GM20000 (cell line): Measurements from ENCODE around the gene PPCS.
A peak's percentile ranks its signal among the peaks of the same experiment; 100 is the strongest.

ENCODE experiments used
- DNase-seq: peaks from one replicate; pipeline ENCODE4 v3.0.0; 2012; ENCODE audit warnings: low spot score
- TF ChIP-seq, protein P1 (sequence below): IDR thresholded peaks from 2 replicates; pipeline ENCODE4 v1.5.1; 2012; ENCODE audit warnings: mild to moderate bottlenecking, control low read depth; ENCODE audit errors: extremely low read depth, missing control alignments

Gene PPCS

DNA sequence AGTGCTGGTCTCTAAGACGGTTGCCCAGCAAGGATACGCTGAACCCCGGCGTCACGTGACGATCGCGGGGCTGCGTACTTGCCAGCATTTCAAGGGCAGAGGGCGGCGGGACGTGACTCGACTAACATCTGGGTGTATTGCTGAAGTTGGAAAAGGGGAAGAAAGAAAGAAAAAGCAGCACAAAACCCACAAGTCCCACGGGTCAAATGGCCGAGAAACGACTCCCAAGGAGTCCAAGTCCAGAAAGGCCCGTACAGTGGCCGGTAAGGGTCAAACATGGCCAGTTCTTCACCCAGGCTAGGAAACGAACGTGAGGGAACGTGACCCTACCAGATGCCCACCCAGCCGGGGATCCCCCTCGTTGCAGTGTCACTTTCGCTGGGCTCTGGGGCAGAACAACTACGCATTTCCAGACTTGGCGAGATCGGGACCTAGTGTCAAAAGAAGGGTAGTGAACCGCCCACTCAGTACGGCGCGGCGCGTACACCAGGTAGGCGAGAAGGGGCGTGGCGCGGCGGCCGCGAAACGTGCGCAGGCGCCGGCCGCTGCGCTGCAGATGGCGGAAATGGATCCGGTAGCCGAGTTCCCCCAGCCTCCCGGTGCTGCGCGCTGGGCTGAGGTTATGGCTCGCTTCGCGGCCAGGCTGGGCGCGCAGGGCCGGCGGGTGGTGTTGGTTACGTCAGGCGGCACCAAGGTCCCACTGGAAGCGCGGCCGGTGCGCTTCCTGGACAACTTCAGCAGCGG, at the start of gene PPCS, which contains the start of gene ZMYND12:
Gene PPCS (plus strand): TSS at position 534 of the 744 bp plus-strand sequence. CDS start 23 bp downstream, at position 557.
Gene ZMYND12 (minus strand): TSS at position 13 of the 744 bp plus-strand sequence. CDS start 25 bp downstream, outside the sequence.
- peak; percentile 91 for DNase-seq
- TF ChIP-seq, protein P1, sequence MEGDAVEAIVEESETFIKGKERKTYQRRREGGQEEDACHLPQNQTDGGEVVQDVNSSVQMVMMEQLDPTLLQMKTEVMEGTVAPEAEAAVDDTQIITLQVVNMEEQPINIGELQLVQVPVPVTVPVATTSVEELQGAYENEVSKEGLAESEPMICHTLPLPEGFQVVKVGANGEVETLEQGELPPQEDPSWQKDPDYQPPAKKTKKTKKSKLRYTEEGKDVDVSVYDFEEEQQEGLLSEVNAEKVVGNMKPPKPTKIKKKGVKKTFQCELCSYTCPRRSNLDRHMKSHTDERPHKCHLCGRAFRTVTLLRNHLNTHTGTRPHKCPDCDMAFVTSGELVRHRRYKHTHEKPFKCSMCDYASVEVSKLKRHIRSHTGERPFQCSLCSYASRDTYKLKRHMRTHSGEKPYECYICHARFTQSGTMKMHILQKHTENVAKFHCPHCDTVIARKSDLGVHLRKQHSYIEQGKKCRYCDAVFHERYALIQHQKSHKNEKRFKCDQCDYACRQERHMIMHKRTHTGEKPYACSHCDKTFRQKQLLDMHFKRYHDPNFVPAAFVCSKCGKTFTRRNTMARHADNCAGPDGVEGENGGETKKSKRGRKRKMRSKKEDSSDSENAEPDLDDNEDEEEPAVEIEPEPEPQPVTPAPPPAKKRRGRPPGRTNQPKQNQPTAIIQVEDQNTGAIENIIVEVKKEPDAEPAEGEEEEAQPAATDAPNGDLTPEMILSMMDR: no peak

- TF ChIP-seq, protein P1: no peak
- no peak for DNase-seq
Observed at GRCh38 chr1:42414551-42415496, 41.5 kb upstream of the PPCS start.

DNA sequence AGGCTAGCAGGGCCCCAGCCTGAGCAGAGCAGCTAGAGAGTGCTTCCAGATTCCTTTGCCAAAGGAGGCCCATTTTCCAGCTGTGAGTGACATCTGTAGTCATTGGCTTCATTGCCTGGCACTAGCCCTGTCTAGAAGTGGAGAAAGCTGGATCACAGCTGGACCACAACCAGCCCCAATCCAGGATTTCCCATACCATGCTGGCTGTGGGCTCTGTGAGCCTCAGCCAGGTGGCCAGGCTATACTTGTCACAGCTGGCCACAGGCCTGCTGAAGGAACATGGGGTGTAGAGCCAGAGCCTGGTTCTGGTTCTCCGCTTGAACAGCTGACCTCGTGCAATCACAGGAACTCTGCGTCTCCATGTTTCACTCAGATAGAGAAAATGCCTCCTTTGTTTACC, 39.2 kb upstream of the PPCS start:
- TF ChIP-seq, protein P1: no peak
- DNase-seq: no peak

DNA sequence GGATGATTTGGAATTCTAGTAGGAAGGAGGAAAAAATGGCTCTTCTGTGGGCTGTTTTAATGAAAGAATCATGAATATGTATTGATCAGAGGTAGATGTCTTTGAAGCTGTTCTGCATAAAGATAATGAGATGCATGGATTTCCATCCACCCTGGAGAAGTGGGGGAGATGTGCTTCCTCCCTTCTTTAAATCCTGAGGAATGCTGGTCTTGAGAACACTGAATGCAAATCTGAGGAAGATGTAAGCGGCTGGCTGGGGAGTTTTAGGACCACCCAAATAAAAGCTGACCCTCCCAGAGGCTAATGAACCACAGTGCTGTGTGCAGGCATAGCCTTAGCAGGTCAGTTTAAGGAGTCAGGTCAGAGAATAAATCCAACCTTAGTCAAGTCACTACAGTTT, 37.8 kb upstream of the PPCS start:
- DNase-seq: no peak
- TF ChIP-seq, protein P1: no peak

GRCh38 chr1:42419126-42419821, 37.1 kb upstream of the PPCS start:
- TF ChIP-seq, protein P1: no peak

DNA sequence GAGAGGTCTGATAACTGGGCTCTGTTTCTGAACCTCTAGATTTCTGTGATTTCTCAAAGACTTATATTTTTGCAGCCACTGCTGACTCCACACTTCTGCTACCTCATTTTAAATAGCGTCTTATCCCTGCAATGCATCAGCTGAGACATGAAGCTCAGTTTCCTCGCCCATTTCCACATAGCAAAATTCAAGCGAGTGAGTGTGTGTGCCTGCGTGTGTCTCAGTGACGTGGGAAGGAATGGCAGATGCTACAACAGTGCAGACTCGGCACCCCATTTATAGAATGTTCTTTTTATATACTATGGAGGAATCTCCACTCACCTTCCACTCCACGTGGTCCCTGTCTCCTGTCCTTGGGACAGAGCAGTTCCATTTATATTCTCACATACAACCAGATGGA, 36.2 kb upstream of the PPCS start:
- DNase-seq: no peak
- TF ChIP-seq, protein P1: no peak

More at GRCh38 chr1:42419126-42419821, 37.1 kb upstream of the PPCS start:
- DNase-seq: no peak
